Chondrocyte (in vitro differentiated cells): ENCODE measurements around the gene TCF25. TPM values are rescaled to one million over a fixed set of nuclear protein-coding genes. Genes with fewer than 3 reads are reported as not detected.

Source experiments
- DNase-seq: peaks from one replicate; pipeline ENCODE4 v3.0.0; 2021; ENCODE audit warnings: mixed read lengths, low spot score
- H3K27ac Mint-ChIP-seq: one replicate; pipeline ENCODE4 v1.8.0; 2021; ENCODE audit warnings: mild to moderate bottlenecking, moderate library complexity, mixed read lengths; ENCODE audit not compliant: unreplicated experiment
- H3K27me3 Mint-ChIP-seq: 2 replicates; pipeline ENCODE4 v1.8.0; 2021; ENCODE audit warnings: low read depth, mixed read lengths
- H3K36me3 Mint-ChIP-seq: 2 replicates; pipeline ENCODE4 v1.8.0; 2021; ENCODE audit warnings: low read depth, mixed read lengths
- H3K4me1 Mint-ChIP-seq: 2 replicates; pipeline ENCODE4 v1.8.0; 2021; ENCODE audit warnings: low read depth, mild to moderate bottlenecking, mixed read lengths
- H3K4me3 Mint-ChIP-seq: one replicate; pipeline ENCODE4 v1.8.0; 2021; ENCODE audit warnings: mild to moderate bottlenecking, moderate library complexity, mixed read lengths; ENCODE audit not compliant: unreplicated experiment
- H3K9me3 Mint-ChIP-seq: 2 replicates; pipeline ENCODE4 v1.8.0; 2021; ENCODE audit warnings: low read depth, mixed read lengths
- CTCF ChIP-seq: fragments of 200-600 bp; sonication (generic); IDR thresholded peaks from 2 replicates; pipeline ENCODE4 v1.5.0; 2021; ENCODE audit warnings: antibody characterized with exemption, mild to moderate bottlenecking, moderate library complexity
- total RNA-seq: library from RNA; stranded (reverse); gene quantifications from 3 replicates; pipeline ENCODE4 v1.2.1, GENCODE V29; 2021

The TCF25 gene
- total RNA-seq, 1 donor from 2014 or later: 200 TPM

DNA sequence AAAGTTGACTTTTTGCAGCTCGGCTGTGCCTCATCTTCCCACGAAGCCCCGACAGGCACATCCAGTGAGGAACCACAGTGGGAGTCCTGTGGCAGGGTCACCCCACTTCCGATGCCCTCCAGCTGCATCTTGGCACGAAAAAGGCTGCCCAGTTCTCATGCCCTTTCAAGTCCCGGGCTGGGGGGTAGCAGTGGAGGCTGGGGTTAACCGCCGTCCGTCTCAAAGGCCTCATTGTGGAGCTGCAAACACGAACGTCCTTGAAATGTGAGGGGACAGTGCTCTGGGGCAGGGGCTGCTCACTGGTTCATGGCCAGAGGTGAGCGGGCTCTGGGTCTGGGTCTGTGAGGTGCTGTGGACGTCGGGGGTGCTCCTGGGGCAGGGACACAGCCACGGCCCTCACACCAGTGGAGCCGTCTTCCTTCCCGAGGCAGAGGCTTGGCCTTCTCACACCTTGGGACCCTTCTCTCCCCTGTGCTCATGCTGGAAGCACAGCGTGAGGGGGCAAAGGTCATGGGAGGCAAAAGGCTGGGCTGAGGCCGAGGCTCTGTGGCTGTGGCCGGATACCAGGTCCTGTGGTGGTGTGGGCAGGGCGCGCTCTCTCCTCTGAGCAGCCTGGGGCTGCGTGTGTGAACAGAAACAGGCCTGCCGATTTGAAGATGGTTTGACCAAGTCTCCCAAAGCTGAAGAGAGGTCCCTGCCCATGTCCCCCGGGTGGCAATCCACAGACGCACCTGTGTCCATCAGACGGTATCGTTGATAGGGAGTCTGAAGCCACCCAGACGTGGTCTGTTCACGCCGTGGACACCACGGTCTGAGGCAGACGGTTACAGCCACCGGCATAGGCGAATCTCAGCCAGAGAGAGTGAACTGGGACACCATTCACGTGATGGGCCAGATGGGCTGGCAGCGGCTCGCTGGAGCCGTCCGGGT lies 42.2 kb downstream of the TCF25 start:
- H3K27me3 Mint-ChIP-seq: no peaks in the 10 kb centered on the region
- no peak for TF ChIP-seq CTCF
- H3K9me3 Mint-ChIP-seq: no peaks in the 10 kb centered on the region
- H3K4me1 Mint-ChIP-seq: peaks cover 30% of the 10 kb centered on the region
- peaks cover 8% of the 10 kb centered on the region for H3K36me3 Mint-ChIP-seq
- no peak overlapping the region for H3K27ac Mint-ChIP-seq
- DNase-seq: no peak
- no peak overlapping the region for H3K4me3 Mint-ChIP-seq

GRCh38 chr16:89917773-89918452 lies 44.5 kb downstream of the TCF25 start:
- H3K4me1 Mint-ChIP-seq: peaks cover 48% of the 10 kb centered on the region
- H3K36me3 Mint-ChIP-seq: no peaks in the 10 kb centered on the region
- DNase-seq: no peak
- H3K27ac Mint-ChIP-seq: peak overlapping the region; percentile 77
- peak overlapping the region; percentile 71 for H3K4me3 Mint-ChIP-seq
- no peak for TF ChIP-seq CTCF
- H3K27me3 Mint-ChIP-seq: no peaks in the 10 kb centered on the region
- no peaks in the 10 kb centered on the region for H3K9me3 Mint-ChIP-seq

DNA sequence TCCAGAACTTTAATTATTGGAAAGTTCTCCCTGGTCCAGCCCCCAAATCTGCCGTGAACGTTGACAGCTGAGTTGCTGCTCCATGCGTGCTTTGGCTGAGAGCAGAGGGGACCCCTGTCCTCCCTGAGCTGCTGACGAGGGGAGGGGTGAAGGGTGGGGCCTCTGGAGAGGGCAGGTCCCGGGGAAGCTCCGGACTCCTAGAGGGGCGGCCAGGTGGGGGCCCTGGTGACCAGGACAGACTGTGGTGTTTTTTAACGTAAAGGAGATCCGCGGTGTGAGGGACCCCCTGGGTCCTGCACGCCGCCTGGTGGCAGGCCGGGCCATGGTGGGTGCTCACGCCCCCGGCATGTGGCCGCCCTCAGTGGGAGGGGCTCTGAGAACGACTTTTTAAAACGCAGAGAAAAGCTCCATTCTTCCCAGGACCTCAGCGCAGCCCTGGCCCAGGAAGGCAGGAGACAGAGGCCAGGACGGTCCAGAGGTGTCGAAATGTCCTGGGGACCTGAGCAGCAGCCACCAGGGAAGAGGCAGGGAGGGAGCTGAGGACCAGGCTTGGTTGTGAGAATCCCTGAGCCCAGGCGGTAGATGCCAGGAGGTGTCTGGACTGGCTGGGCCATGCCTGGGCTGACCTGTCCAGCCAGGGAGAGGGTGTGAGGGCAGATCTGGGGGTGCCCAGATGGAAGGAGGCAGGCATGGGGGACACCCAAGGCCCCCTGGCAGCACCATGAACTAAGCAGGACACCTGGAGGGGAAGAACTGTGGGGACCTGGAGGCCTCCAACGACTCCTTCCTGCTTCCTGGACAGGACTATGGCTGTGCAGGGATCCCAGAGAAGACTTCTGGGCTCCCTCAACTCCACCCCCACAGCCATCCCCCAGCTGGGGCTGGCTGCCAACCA lies 45.3 kb downstream of the TCF25 start, which contains the start of gene MC1R:
Gene MC1R (plus strand): TSS at position 410 of the 895 bp plus-strand sequence. CDS start 397 bp downstream, at position 807.
- H3K27ac Mint-ChIP-seq: peak within 1 kb of the TSS; percentile 77
- H3K36me3 Mint-ChIP-seq: no peaks in the 10 kb centered on the region
- TF ChIP-seq CTCF: peak; percentile 79
- DNase-seq: no peak
- peaks cover 48% of the 10 kb centered on the region for H3K4me1 Mint-ChIP-seq
- peak within 1 kb of the TSS; percentile 71 for H3K4me3 Mint-ChIP-seq
- no peaks in the 10 kb centered on the region for H3K27me3 Mint-ChIP-seq
- no peaks in the 10 kb centered on the region for H3K9me3 Mint-ChIP-seq

DNA sequence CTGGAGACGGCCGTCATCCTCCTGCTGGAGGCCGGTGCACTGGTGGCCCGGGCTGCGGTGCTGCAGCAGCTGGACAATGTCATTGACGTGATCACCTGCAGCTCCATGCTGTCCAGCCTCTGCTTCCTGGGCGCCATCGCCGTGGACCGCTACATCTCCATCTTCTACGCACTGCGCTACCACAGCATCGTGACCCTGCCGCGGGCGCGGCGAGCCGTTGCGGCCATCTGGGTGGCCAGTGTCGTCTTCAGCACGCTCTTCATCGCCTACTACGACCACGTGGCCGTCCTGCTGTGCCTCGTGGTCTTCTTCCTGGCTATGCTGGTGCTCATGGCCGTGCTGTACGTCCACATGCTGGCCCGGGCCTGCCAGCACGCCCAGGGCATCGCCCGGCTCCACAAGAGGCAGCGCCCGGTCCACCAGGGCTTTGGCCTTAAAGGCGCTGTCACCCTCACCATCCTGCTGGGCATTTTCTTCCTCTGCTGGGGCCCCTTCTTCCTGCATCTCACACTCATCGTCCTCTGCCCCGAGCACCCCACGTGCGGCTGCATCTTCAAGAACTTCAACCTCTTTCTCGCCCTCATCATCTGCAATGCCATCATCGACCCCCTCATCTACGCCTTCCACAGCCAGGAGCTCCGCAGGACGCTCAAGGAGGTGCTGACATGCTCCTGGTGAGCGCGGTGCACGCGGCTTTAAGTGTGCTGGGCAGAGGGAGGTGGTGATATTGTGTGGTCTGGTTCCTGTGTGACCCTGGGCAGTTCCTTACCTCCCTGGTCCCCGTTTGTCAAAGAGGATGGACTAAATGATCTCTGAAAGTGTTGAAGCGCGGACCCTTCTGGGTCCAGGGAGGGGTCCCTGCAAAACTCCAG lies 46.4 kb downstream of the TCF25 start:
- Mint-ChIP-seq H3K27ac (peak overlapping the region; percentile 42), H3K27me3 (no peaks in the 10 kb centered on the region), H3K4me1 (peaks cover 51% of the 10 kb centered on the region), H3K9me3 (no peaks in the 10 kb centered on the region), H3K4me3 (peak overlapping the region; percentile 15), H3K36me3 (no peaks in the 10 kb centered on the region)
- TF ChIP-seq CTCF: no peak
- peak; percentile 88 for DNase-seq
